GM23248 (cell line): Measurements from ENCODE around the gene PKHD1.

Experiments used
- EZH2 ChIP-seq: fragments of 200-600 bp; sonication (generic); IDR thresholded peaks from 2 replicates; pipeline ENCODE4 v1.6.1; 2018; ENCODE audit warnings: antibody characterized with exemption, mild to moderate bottlenecking; ENCODE audit not compliant: insufficient read depth, poor library complexity, severe bottlenecking
- EZH2phosphoT487 ChIP-seq: fragments of 200-600 bp; sonication (generic); IDR thresholded peaks from 2 replicates; pipeline ENCODE4 v1.6.1; 2018; ENCODE audit warnings: antibody characterized with exemption, moderate library complexity, mild to moderate bottlenecking, low read depth; ENCODE audit not compliant: insufficient read depth

- TF ChIP-seq EZH2phosphoT487 (no peak), EZH2 (no peak)
These were observed 518.6 kb downstream of the PKHD1 start for GRCh38 chr6:51568771-51569170.
